ENCODE results near the gene ARID4B. TPM values are rescaled to one million over a fixed set of nuclear protein-coding genes. Genes with fewer than 3 reads are reported as not detected.

The ARID4B gene
- total RNA-seq, 1 experiment from 2014 or later = 28.3 TPM

GRCh38 chr1:235277709-235278108 is 50.3 kb downstream of the ARID4B start (continued):
- TF ChIP-seq, protein P1, sequence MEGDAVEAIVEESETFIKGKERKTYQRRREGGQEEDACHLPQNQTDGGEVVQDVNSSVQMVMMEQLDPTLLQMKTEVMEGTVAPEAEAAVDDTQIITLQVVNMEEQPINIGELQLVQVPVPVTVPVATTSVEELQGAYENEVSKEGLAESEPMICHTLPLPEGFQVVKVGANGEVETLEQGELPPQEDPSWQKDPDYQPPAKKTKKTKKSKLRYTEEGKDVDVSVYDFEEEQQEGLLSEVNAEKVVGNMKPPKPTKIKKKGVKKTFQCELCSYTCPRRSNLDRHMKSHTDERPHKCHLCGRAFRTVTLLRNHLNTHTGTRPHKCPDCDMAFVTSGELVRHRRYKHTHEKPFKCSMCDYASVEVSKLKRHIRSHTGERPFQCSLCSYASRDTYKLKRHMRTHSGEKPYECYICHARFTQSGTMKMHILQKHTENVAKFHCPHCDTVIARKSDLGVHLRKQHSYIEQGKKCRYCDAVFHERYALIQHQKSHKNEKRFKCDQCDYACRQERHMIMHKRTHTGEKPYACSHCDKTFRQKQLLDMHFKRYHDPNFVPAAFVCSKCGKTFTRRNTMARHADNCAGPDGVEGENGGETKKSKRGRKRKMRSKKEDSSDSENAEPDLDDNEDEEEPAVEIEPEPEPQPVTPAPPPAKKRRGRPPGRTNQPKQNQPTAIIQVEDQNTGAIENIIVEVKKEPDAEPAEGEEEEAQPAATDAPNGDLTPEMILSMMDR (IDR thresholded peaks at IDR 0.05 in 2 of 3, conservative IDR thresholded peaks at IDR 0.05 in 1 of 3; ENCODE audit: borderline replicate concordance in 1 of 3, insufficient read depth in 1 of 3, low read depth in 2 of 3, low read length in 2 of 3) = no peak
- no peak for TF ChIP-seq ATF3 (IDR thresholded peaks at IDR 0.05)

GRCh38 chr1:235275836-235276235 is 52.1 kb downstream of the ARID4B start:
- CTCF ChIA-PET = no interaction called here
- no TSS peak for BruUV-seq (replicated peaks)
- Histone ChIP-seq H3K27ac (ENCODE audit: low read depth, low read length) (no peak overlapping the region), H2AFZ (ENCODE audit: low read depth, low read length, poor library complexity, severe bottlenecking) (no peak overlapping the region), H3K9ac (ENCODE audit: low read length) (no peak overlapping the region), H3K9me2 (ENCODE audit: insufficient read depth) (no peaks in the 10 kb centered on the region), H4K20me1 (ENCODE audit: insufficient read depth) (peaks cover 11% of the 10 kb centered on the region; the same call in 1 of the 2 replicates), H3K9me3 (ENCODE audit: control insufficient read depth in 1 of 2, insufficient read depth in 1 of 2, low read depth in 1 of 2, low read length in 2 of 2) (no peaks in the 10 kb centered on the region), H3K36me3 (ENCODE audit: control insufficient read depth in 1 of 2, insufficient read depth in 2 of 2, low read length in 2 of 2) (no peaks in the 10 kb centered on the region), H3K27me3 (ENCODE audit: insufficient read depth, low read length) (no peaks in the 10 kb centered on the region), H3K4me2 (ENCODE audit: low read length) (no peak overlapping the region), H3K4me1 (ENCODE audit: control insufficient read depth in 1 of 2, insufficient read depth in 2 of 2, low read length in 2 of 2) (peaks cover 0 to 3% of the 10 kb centered on the region in 2 experiments; a peak in 1 of 4 replicates), H3K79me2 (ENCODE audit: insufficient read depth, low read length) (peaks cover 91% of the 10 kb centered on the region), H3K4me3 (replicated peaks in 1 of 2; ENCODE audit: low read depth in 1 of 2, low read length in 2 of 2) (no peak overlapping the region)
- intact Hi-C loops (cut with micrococcal nuclease) = no loop called here
- POLR2A ChIA-PET = no interaction called here
- RAD21 ChIA-PET (ENCODE audit: low non-redundant PET in 1 of 2, low total read pairs in 2 of 2, uncharacterized antibody in 2 of 2, unreplicated experiment in 2 of 2) = no interaction called here
- no peak for DNase-seq (ENCODE audit: low read depth, low spot score)
- no peak for ATAC-seq
- TF ChIP-seq ZNF274 (IDR thresholded peaks at IDR 0.05; ENCODE audit: low read depth, low read length) (no peak), SRF (IDR thresholded peaks at IDR 0.05; ENCODE audit: low read depth) (no peak), ZBTB33 (IDR thresholded peaks at IDR 0.05; ENCODE audit: extremely low read depth, insufficient replicate concordance, low read length) (no peak), YY1 (IDR thresholded peaks at IDR 0.05; ENCODE audit: extremely low read depth, insufficient replicate concordance, low read depth, low read length) (no peak), TCF7L2 (IDR thresholded peaks at IDR 0.05; ENCODE audit: borderline replicate concordance, extremely low read depth, insufficient read depth, insufficient read length) (no peak), POLR2AphosphoS5 (IDR thresholded peaks at IDR 0.05; ENCODE audit: low read depth, low read length) (no peak), ELF1 (IDR thresholded peaks at IDR 0.05; ENCODE audit: borderline replicate concordance, low read depth) (no peak), MAX (IDR thresholded peaks at IDR 0.05) (no peak), POLR2A (IDR thresholded peaks at IDR 0.05; ENCODE audit: borderline replicate concordance, extremely low read depth, insufficient read depth, insufficient read length) (no peak), EZH2phosphoT487 (IDR thresholded peaks at IDR 0.05; ENCODE audit: borderline replicate concordance) (no peak), CEBPB (IDR thresholded peaks at IDR 0.05; ENCODE audit: low read depth) (no peak), FOSL1 (IDR thresholded peaks at IDR 0.05; ENCODE audit: low read depth) (no peak), ZFX (IDR thresholded peaks at IDR 0.05) (no peak), ATF3 (IDR thresholded peaks at IDR 0.05) (no peak), SP1 (IDR thresholded peaks at IDR 0.05; ENCODE audit: low read depth) (no peak), EZH2 (IDR thresholded peaks at IDR 0.05) (no peak), CBX3 (IDR thresholded peaks at IDR 0.05; ENCODE audit: low read depth) (no peak), SIN3A (IDR thresholded peaks at IDR 0.05; ENCODE audit: low read depth) (no peak)
- TF ChIP-seq, protein P1 (IDR thresholded peaks at IDR 0.05 in 2 of 3, conservative IDR thresholded peaks at IDR 0.05 in 1 of 3; ENCODE audit: borderline replicate concordance in 1 of 3, insufficient read depth in 1 of 3, low read depth in 2 of 3, low read length in 2 of 3) = no peak
